HL-60 (cell line): ENCODE data around the gene TULP4.

Source experiments
- DNase-seq, 2 experiments: peaks; one replicate each; pipeline ENCODE4 v3.0.0-alpha.2; 2010 to 2020; ENCODE audit warnings: low read depth in 1 of 2, low spot score in 1 of 2
- H3K27ac ChIP-seq: fragments of 250-450 bp; sonication (Bioruptor Pico); replicated peaks from 2 replicates; pipeline ENCODE4 v1.5.1; 2020; ENCODE audit warnings: mild to moderate bottlenecking, moderate library complexity
- H3K27me3 ChIP-seq: fragments of 250-450 bp; sonication (Bioruptor Pico); 2 replicates; pipeline ENCODE4 v1.5.1; 2021; ENCODE audit warnings: mild to moderate bottlenecking, moderate library complexity; ENCODE audit not compliant: insufficient read depth, poor library complexity, severe bottlenecking
- H3K4me3 ChIP-seq: replicated peaks from 2 replicates; pipeline ENCODE4 v1.5.1; 2011; ENCODE audit warnings: mild to moderate bottlenecking, control low read depth, low read length; ENCODE audit not compliant: insufficient read depth
- CTCF ChIP-seq: IDR thresholded peaks from one replicate; pipeline ENCODE4 v1.5.1; 2011; ENCODE audit warnings: low read length, control low read depth, inconsistent platforms; ENCODE audit not compliant: insufficient read depth
- GABPA ChIP-seq: IDR thresholded peaks from 2 replicates; pipeline ENCODE4 v1.6.1; 2012; ENCODE audit warnings: low read depth
- POLR2AphosphoS5 ChIP-seq: IDR thresholded peaks from 2 replicates; pipeline ENCODE4 v1.6.1; 2012; ENCODE audit warnings: low read depth
- REST ChIP-seq: IDR thresholded peaks from 2 replicates; pipeline ENCODE4 v1.6.1; 2012; ENCODE audit warnings: low read depth; ENCODE audit not compliant: insufficient replicate concordance
- SPI1 ChIP-seq: IDR thresholded peaks from 2 replicates; pipeline ENCODE4 v1.6.1; 2012; ENCODE audit warnings: low read depth, mild to moderate bottlenecking, borderline replicate concordance

The TULP4 gene

GRCh38 chr6:158531970-158532369 is 219.7 kb downstream of the TULP4 start:
- Histone ChIP-seq H3K4me3 (no peak overlapping the region), H3K27me3 (peaks cover 18% of the 10 kb centered on the region), H3K27ac (no peak overlapping the region)
- TF ChIP-seq SPI1 (no peak), CTCF (no peak), REST (no peak), POLR2AphosphoS5 (no peak), GABPA (no peak)
- DNase-seq: no peak

GRCh38 chr6:158536084-158536890 is 224.0 kb downstream of the TULP4 start:
- TF ChIP-seq CTCF (no peak), POLR2AphosphoS5 (no peak), SPI1 (peak; percentile 34; the same call in 1 of the 2 replicates), GABPA (no peak), REST (peak; percentile 98)
- Histone ChIP-seq H3K27ac (no peak overlapping the region), H3K4me3 (0 out of 2 replicates have a peak overlapping the region, but pooled peaks have one; percentile 15), H3K27me3 (peaks cover 36% of the 10 kb centered on the region)
- DNase-seq: peak in 1 of 2 experiments; percentile 16

- no peak for DNase-seq
- H3K27ac ChIP-seq: no peak overlapping the region
- H3K27me3 ChIP-seq: peaks cover 36% of the 10 kb centered on the region
- TF ChIP-seq POLR2AphosphoS5 (no peak), GABPA (no peak), REST (no peak), SPI1 (no peak), CTCF (no peak)
- H3K4me3 ChIP-seq: peak overlapping the region; percentile 18; the same call in 1 of the 2 replicates
These were observed 224.9 kb downstream of the TULP4 start for GRCh38 chr6:158536891-158537798.
